ENCODE data around the gene AFDN.

The AFDN gene

DNA sequence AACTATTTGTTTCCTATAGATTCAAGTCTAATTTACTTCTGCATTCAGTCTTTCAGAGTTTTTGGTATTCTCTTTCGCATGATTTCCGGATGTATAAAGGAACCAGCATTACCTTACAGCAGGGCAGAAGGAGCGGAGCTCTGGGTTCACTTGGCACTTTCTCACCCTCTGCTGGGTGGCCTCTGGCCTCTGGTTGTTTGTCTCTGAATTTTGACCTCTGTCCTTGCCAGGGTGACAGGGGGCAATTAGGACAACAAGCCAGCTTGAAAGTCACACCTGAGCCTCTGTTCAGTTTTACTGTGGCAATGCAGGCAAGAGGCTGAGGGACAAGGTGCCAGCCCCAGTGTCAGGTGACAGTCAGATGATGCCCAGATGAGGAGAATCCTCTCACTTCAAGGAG is 101.4 kb downstream of the AFDN start:
- DNase-seq = no peak

DNA sequence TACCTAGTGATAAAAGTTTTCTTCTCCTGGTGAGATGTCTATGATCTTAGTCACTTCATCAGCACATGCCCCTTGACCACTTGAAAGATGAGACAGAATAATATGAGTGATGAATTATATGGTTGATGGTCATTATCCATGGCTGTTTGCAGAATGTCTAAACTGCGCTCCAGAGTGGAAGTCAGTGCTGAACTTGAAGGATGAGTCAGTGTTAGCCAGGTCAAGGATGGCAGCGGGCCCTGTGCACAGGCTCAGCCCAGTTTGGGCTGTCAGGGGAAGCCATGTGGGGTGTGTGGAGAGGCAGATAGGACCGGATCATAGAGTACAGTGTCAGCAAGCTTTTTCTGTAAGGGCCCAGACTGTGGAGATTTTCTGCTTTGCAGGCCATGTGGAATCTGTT is 103.6 kb downstream of the AFDN start:
- DNase-seq = no peak

DNA sequence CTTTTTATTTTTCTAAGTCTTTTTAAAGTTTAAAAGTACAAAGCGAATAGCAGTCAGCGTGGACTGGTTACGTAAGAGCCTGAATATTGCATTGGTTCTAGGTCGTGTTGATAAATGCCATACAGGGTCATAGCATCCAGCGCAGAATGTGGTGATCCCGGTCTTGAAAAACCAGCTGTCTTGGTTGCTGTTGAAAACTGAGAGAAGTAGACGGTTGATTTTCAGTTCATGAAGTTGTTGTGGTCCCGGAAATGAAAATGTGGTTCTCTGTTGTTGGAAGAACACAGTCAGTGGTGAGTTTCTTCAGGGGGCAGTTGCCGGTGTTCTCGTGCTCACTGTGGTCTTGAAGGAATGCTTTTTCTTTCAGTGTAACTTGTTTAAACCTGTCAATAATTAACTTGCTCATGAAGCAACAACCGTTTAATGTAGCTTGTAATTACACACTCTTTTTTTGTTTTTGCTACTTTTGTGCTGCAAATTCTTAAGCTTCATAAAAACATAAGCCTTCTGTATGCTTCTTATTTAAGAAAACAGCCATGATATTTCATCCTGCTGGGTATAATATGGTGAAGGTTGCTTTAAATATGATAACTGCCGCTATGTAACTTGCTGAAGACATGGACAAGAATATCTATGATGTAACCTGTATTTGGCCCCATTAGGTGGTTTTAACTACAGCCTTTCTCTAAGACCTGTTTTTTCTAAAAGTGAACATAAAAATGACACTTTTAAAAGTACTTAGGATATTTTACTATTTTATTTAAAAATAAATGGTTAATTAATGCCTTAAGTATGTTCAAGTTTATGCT is 106.0 kb downstream of the AFDN start:
- DNase-seq = no peak

DNA sequence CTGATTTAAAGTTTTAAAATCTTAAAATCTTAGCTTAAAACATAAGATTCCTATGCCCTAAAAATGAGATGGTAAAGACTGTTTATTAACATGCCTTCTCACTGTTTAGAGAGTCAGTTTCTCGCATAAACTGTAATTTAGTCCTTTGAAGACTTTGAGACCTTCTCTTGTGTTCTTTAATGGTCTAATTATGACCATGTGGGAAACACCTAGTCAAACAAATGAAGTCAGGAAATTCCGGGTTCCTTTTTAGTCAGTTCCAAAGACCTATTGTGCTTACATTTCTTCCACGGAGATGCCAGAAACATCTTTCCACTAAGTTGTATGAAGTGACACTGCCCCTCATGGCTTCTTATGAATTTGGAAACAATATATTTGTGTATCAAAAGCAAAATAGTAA is 106.6 kb downstream of the AFDN start:
- DNase-seq = no peak

DNA sequence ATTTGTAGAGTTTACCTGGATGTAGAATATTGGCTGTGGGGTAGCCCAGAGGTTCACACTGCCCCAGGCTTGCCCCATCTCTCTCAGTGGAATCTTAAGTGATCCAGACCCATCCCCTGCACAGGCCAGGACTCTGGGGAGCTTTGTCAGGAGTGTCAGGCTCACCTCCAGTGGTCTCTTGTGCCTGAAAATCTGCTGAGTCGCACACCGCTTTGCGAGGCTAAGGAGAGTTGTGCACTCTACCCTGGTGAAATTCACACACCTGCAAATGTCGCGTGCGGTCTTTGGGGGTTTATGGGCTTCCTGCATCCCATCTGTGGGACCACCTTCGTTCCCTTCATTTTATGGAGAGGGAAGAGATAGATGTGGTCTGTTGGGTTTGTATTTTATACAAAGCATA is 107.1 kb downstream of the AFDN start:
- no peak for DNase-seq

DNA sequence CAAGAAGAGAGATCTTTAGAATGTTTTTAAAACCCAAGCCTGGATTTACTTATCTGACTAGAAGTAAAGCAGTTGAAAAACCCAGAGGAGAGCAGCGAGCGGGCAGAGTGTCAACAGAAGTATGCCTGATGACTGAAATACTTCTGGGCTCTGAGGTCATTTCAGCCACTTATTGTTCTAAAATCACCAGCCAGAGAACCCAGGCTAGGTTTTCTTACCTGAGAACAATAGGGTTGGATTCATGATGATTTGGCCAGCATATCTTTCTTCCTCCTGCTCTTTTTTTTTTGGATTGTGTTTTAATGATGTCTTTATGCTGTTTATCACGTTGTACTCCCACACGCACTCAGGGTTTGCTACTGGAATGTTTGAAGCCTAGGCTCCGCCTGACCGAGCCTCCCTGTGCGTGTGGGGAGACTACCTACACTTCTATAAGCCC is 107.7 kb downstream of the AFDN start:
- DNase-seq = no peak

DNA sequence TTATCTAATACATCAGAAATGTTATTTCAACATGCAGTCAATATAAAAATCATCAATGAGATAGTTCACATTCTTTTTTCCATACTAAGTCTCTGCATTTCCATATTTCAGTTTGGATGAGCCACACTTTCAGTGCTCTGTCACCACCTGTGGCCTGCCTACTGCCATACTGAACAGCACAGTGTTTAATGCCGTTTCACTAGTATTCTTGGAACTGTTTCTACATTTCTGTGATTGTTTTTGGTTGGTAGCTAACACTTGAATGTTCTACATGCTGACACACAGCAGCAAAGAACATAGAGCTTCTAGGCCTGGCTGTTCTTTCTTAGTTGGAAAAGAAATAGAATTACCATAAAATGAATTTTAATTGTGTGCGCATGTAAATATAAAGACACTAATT is 109.3 kb downstream of the AFDN start:
- DNase-seq = no peak

DNA sequence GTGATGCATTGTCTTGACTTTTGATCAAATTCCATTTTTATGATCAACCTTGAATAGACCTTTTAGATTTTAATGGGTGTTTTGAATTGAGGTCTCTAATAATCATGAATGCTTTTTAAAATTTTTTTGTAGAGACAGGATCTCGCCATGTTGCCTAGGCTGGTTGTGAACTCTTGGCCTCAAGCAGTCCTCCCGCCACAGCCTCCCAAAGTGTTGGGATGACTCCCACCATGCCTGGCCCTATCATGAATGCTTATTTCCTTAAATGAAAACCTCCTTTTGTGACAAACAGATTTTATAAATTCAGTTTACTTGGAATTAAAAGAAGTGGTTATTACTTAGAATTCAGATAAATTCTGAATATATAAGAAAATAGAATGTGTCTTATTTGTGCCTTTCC is 110.6 kb downstream of the AFDN start:
- DNase-seq = no peak

DNA sequence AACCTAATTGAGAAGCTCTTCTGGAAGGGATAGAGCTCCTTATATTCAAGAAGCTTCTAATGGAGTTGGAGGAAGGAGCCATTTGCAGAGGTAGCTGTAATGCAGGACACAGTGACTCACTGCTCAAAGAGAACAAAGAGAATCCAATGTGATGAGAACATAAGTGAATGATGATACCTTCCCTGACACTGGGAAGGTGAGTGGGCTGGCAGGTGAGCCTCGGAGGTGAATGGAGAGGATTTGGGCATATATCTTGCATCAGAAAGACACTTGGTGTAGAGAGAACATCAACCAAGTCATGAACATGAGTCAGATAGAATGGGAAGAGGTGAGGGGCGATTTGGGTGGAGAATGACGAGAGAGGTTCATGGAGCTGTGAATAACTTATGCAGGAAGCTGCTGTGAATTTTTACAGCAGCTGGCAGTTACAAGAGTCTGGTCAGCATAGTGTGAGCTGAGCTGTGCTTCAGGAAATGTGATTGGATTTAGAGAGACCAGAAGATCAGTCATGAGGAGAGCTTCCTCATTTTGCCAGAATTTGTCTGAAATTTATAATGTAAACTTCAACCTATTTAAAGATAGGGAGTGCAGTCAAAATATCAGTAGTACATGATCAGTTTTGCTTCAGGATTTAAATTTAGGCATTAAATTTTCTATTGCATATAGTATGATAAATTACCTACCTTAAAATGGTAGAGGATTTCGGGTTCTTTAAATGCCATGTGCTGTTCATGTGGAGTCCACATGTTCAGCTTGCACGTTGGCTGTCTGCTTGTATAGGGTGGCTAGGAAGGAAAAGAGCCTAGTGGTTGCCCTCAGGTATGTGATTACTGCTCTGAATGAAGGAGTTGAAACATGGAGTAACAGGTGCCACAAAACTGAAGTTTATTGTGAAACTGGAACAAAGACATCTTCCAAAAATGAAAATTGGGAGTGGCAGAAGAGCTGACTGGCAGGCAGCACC is 111.5 kb downstream of the AFDN start:
- no peak for DNase-seq

DNA sequence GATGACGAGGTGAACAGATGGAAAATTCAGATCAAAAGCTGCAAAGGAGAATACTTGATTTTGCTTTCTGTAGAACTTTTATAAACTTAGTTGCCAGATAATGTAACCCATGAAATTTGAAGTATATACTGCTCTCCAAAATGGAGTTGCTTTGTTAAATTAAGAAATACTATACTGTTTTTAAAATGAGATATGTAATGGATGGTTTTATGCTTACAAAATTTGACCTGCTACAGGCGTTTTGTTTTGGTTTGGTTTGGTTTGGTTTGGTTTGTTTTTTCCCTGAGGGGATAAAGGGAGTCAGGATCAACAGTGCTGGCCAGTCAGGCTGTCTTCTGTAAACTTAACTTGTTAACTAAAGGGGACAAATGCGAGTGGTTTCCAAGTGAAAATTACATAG is 115.1 kb downstream of the AFDN start:
- no peak for DNase-seq

DNA sequence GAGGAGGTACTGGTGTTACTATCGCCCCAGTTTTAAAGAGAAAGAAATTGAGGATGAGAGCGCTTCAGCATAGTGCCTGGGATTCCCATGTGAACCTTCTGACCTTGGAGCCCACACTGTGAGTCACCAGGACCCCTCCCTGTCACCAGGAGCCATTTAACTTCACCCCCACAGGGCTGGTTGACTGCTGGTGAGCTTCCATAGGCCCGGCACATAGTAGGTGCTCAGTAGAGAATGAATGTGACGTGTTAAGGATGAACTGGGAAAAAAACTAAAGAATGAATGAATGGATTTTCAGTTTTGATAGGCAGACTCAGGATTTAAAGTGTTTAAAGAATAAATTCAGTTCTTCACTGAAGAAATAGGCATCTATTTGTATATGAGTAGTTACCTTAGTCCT is 117.4 kb downstream of the AFDN start:
- no peak for DNase-seq

DNA sequence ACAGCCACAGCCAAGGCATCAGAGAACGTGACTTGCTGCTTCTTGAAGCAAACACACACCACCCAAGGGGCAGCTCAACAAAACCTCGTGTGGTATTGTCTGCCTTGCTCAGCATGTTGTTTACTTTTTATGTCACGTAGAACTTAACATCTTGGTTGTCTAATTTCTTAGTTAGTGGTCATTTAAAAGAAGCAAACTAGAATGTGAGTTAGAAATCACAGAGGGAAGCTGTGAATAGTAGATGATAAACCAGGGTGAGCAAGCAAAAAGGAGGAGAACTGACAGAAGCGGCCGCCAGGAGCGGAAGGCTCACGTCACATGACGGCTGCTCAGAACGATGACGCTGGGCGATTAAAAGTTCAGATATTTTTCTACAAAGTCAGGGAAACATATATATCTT is 119.3 kb downstream of the AFDN start:
- no peak for DNase-seq

DNA sequence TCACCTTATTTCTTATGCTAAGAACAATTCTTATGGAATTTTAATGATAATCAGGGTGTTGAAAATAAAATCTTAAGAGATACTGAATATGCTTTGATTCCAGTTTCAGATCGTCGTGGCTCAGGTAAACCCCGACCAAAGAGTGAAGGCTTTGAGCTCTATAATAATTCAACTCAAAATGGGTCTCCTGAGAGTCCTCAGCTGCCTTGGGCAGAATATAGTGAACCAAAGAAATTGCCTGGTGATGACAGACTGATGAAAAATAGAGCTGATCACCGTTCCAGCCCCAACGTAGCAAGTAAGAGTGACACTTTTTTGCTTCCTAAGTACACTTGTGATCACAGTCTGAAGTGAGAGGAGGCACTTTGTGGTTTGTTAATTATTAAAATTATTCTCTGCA is 119.9 kb downstream of the AFDN start:
- DNase-seq = no peak

DNA sequence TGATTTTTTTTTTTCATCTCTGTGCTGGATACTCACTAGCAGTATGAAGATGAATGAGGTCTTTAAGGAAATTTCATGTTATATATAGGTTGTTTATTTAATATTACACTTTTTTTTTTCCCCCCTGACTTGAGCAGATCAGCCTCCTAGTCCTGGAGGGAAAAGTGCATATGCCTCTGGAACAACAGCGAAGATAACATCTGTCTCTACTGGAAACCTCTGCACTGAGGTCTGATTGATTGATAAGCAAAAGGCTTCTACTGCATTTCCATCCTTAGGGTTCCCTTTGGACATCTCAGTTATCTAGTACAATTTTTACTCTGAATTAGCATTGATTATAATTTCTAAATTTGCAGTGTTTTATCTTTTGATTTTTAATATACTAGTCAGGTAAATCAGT is 121.0 kb downstream of the AFDN start:
- DNase-seq = no peak

DNA sequence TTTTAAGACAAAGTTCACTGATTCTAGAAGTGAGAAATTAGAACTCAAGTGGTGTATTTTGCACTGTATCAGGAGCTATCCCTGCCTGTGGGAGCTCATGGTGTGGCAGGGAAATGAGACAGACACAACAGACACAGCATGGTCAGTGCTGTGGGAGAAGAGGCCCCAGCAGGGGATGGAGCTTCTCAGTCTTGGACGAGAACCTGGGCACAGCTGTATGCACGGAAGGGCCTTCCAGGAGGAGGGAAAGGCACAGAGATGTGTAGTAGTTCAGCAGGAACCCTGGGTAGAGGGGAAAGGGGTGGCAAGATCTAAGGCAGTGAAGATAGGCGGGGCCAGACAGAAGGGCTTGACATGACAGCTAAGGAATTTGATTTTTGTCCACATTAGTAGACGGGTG is 122.0 kb downstream of the AFDN start:
- no peak for DNase-seq

DNA sequence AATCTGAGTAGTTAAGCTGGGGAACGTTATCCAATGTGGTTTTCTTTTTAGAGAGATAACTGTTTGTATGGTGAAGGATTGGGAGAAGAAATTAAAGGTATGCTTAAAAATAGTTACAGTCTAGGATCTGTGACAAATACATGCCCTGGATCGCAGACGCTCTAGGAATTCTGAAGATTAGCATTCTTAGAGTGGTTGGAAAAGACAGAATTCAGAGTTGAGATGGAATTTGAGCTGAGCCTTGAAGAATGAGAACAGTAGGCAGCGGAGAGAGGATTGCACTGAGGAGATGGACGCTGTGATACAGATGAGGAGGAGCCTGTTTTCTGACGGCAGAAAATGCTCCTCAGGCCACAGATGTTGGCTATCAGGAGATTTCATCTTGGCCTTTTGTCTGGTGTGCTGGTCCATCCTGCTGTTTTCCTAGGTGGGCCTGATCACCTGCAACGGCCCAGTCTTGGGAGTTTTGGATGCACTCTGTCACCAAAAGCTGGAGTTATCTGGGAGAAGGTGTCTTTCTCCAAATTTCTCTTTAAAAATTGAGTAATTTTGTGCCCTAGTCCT is 122.5 kb downstream of the AFDN start:
- no peak for DNase-seq

DNA sequence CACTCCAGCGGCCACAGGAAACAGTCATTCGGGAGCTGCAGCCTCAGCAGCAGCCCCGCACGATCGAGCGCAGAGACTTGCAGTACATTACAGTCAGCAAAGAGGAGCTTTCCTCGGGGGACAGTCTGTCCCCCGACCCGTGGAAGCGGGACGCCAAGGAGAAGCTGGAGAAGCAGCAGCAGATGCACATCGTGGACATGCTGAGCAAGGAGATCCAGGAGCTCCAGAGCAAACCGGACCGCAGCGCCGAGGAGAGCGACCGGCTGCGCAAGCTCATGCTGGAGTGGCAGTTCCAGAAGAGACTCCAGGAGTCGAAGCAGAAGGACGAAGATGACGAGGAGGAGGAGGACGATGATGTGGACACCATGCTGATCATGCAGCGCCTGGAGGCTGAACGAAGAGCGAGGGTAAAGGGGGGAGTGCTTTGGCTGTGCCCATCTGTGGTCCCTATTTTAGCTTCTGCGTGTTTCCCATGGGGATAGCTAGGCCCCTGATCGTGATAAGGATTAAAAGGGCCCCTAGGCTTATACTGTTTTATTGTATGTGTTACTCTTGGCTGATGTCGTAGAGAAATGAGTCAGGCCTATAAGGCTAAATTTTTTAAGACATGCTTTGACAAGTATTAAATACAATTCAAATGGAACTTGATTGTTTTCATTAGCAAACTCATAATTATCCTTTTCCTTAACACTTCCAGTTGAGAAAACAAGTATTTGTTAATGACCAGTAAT is 125.2 kb downstream of the AFDN start:
- no peak for DNase-seq

DNA sequence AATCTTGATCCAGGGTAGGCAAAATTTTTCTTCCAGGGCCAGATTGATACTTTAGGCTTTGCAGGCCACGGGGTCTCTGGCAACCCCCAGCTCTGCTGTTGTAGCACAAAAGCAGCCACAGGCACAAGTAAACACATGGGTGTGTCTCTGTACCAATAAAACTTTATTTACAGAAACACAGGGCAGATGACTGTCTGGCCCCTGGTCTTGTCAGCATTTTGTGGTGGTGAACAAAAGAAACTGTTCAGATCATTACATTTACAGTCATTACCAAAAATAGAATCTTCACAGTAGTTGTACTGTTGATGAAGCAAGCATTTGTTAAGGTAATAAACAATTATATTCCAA is 125.8 kb downstream of the AFDN start:
- DNase-seq = no peak

DNA sequence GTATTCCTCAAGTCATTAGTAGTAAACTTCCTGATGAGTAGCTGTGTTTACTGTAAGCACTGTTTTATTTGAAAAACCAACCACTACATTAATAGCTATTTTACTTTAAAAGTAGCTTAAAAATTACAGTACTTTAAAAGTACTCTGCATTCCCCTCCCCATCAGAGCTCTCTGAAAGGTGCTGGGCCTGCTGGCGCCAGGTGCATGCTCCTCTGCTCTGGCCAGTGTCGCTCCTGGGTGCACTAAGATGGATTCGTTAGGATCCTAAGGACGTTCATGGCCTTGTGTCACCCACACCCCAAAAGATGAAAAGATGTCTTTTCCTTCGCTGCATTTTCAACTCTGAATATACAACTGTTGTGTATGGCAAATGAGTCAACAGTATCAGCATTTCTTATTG is 126.8 kb downstream of the AFDN start:
- DNase-seq = no peak

DNA sequence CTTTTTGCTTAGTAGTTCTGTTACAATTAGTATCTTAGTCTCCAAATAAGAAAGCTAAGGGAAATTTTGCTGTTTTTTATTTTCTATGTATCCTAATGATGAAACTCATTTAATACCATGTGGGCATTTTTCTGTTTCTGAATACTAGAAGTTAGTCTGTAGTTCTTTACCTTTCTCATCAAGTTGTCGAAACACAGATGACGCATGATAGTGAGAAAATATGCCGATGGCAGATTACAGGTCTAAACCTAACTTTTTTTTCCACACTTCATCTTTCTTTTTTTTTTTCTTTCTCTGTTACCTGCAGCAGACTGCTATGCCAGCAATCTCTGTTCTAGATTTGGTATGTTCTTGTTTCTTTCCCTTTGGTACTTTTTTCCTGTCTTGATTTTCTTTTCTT is 127.4 kb downstream of the AFDN start:
- no peak for DNase-seq

DNA sequence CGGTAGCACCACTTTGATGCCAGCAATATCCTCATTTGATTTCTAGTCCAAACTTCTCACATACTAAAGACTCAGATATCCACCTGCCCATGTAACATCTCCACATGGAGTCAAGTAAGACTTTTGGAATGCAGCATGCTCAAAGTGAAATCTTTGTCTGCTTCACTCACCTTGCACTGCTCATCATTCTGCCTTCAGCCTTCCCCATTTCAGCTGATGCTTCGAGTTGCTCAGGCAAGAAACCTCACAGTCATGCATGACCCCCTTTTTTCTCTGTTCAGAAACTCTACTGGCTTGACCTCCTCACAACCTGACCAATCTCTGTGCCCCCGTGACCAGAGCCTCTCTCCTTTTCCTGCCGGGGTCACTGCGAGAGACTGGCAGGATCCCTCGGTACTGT is 129.8 kb downstream of the AFDN start:
- DNase-seq = no peak

DNA sequence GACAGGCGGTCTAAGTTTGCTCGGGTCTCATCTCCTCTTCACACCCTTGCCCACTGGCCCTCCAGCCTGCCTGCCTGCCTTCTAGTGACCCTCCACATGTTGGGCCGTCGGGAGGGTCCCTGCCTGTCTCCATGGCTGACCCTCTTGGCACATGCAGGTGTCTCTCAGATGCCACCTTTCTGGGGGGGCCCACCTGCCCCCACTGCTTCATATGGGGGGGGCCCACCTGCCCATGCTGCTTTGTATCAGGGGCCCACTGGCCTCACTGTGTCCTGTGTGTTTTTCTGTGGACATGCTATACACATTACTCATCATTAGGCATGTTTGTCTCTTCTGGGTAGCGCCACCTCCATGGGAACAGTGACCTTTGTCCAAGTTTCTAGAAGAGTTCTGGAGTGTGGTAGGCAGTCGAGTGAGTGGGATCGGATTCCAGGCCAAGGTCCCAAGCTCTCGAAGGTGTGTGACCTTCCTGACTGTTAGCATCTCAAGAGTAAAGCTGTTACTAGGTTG is 130.3 kb downstream of the AFDN start:
- no peak for DNase-seq

DNA sequence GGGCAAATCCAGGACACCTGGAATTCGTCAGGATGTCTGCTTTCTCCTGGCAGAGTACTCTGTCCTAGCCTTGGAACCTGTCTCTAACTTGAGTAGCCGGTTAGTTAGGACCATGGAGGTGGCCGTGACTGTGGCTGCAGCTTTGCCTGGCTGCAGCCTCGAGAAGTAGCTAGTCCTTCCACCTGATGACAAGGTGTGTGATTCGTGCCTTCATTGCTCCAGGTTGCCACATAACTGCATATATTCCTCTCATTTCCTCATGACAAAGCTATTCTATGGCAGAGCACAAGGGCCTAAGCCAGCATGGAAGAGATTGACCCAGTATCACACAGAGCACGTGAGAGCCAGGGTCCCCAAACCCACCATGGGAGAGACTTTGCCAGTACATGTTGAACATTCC is 130.9 kb downstream of the AFDN start:
- no peak for DNase-seq
